Measurements from ENCODE around the gene GPC6. TPM values are rescaled to one million over a fixed set of nuclear protein-coding genes. Genes with fewer than 3 reads are reported as not detected.
A peak's percentile ranks its signal among the peaks of the same experiment; 100 is the strongest.

GPC6 gene
- polyA plus RNA-seq, 2 of the 4 experiments (the other 2 are of a cell fraction), result 8.0 to 14.4 TPM

DNA sequence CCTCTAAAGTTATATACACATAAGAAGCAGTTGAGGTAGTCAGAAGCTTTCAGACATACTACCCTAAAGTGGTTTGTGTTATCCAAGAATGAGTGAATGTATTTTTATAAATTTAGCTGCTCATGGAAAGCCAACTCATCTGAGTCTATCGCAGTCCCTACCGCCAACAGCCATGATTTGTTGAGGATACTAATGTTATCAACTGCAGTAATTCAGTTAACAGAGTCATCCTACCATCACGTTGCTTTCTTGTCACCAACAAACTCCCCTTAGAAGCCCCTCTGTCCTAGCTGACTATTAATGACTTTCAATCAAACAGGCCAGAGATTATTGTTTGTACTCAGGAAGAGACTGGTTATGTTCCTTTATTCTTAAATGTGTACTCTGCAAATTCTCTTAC lies 1083.0 kb downstream of the GPC6 start:
- no peak overlapping the region for H3K4me3 ChIP-seq
- no peaks in the 10 kb centered on the region for H3K9me3 ChIP-seq
- POLR2A ChIA-PET, result no interaction called here
- DNase-seq (ENCODE audit: low read depth in 1 of 2, low spot score in 1 of 2) (no peak), FAIRE-seq (no peak), ATAC-seq (no peak)
- TF ChIP-seq, protein P1, sequence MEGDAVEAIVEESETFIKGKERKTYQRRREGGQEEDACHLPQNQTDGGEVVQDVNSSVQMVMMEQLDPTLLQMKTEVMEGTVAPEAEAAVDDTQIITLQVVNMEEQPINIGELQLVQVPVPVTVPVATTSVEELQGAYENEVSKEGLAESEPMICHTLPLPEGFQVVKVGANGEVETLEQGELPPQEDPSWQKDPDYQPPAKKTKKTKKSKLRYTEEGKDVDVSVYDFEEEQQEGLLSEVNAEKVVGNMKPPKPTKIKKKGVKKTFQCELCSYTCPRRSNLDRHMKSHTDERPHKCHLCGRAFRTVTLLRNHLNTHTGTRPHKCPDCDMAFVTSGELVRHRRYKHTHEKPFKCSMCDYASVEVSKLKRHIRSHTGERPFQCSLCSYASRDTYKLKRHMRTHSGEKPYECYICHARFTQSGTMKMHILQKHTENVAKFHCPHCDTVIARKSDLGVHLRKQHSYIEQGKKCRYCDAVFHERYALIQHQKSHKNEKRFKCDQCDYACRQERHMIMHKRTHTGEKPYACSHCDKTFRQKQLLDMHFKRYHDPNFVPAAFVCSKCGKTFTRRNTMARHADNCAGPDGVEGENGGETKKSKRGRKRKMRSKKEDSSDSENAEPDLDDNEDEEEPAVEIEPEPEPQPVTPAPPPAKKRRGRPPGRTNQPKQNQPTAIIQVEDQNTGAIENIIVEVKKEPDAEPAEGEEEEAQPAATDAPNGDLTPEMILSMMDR (IDR thresholded peaks at IDR 0.05), result no peak
- TF ChIP-seq TP53 (CRISPR knock-in tag; IDR thresholded peaks at IDR 0.05) (no peak), RARB (CRISPR knock-in tag; IDR thresholded peaks at IDR 0.05) (no peak), NFE2L2 (conservative IDR thresholded peaks at IDR 0.05; ENCODE audit: low read length) (no peak), NPAS2 (CRISPR knock-in tag; IDR thresholded peaks at IDR 0.05; ENCODE audit: borderline replicate concordance) (no peak), JUN (IDR thresholded peaks at IDR 0.05) (no peak), HDAC2 (IDR thresholded peaks at IDR 0.05) (no peak), EP300 (IDR thresholded peaks at IDR 0.05) (no peak), MAZ (IDR thresholded peaks at IDR 0.05; ENCODE audit: borderline replicate concordance, low read depth, low read length) (no peak), BHLHE40 (IDR thresholded peaks at IDR 0.05; ENCODE audit: low read depth, low read length) (no peak), KDM5A (IDR thresholded peaks at IDR 0.05) (no peak), FOXS1 (CRISPR knock-in tag; IDR thresholded peaks at IDR 0.05) (no peak), MYC (IDR thresholded peaks at IDR 0.05; ENCODE audit: borderline replicate concordance, low read length) (no peak), SREBF2 (IDR thresholded peaks at IDR 0.05) (no peak), ZNF302 (CRISPR knock-in tag; IDR thresholded peaks at IDR 0.05) (no peak)
- TF ChIP-seq, protein P2, sequence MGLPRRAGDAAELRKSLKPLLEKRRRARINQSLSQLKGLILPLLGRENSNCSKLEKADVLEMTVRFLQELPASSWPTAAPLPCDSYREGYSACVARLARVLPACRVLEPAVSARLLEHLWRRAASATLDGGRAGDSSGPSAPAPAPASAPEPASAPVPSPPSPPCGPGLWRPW (IDR thresholded peaks at IDR 0.05), result no peak
- TF ChIP-seq, protein P3, sequence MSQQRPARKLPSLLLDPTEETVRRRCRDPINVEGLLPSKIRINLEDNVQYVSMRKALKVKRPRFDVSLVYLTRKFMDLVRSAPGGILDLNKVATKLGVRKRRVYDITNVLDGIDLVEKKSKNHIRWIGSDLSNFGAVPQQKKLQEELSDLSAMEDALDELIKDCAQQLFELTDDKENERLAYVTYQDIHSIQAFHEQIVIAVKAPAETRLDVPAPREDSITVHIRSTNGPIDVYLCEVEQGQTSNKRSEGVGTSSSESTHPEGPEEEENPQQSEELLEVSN (IDR thresholded peaks at IDR 0.05; ENCODE audit: borderline replicate concordance, low read depth), result no peak
- TF ChIP-seq, protein P4, sequence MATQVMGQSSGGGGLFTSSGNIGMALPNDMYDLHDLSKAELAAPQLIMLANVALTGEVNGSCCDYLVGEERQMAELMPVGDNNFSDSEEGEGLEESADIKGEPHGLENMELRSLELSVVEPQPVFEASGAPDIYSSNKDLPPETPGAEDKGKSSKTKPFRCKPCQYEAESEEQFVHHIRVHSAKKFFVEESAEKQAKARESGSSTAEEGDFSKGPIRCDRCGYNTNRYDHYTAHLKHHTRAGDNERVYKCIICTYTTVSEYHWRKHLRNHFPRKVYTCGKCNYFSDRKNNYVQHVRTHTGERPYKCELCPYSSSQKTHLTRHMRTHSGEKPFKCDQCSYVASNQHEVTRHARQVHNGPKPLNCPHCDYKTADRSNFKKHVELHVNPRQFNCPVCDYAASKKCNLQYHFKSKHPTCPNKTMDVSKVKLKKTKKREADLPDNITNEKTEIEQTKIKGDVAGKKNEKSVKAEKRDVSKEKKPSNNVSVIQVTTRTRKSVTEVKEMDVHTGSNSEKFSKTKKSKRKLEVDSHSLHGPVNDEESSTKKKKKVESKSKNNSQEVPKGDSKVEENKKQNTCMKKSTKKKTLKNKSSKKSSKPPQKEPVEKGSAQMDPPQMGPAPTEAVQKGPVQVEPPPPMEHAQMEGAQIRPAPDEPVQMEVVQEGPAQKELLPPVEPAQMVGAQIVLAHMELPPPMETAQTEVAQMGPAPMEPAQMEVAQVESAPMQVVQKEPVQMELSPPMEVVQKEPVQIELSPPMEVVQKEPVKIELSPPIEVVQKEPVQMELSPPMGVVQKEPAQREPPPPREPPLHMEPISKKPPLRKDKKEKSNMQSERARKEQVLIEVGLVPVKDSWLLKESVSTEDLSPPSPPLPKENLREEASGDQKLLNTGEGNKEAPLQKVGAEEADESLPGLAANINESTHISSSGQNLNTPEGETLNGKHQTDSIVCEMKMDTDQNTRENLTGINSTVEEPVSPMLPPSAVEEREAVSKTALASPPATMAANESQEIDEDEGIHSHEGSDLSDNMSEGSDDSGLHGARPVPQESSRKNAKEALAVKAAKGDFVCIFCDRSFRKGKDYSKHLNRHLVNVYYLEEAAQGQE (IDR thresholded peaks at IDR 0.05), result no peak
- TF ChIP-seq, protein P5, sequence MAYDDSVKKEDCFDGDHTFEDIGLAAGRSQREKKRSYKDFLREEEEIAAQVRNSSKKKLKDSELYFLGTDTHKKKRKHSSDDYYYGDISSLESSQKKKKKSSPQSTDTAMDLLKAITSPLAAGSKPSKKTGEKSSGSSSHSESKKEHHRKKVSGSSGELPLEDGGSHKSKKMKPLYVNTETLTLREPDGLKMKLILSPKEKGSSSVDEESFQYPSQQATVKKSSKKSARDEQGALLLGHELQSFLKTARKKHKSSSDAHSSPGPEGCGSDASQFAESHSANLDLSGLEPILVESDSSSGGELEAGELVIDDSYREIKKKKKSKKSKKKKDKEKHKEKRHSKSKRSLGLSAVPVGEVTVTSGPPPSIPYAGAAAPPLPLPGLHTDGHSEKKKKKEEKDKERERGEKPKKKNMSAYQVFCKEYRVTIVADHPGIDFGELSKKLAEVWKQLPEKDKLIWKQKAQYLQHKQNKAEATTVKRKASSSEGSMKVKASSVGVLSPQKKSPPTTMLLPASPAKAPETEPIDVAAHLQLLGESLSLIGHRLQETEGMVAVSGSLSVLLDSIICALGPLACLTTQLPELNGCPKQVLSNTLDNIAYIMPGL (CRISPR knock-in tag; IDR thresholded peaks at IDR 0.05; ENCODE audit: borderline replicate concordance), result no peak
- TF ChIP-seq, protein P6, sequence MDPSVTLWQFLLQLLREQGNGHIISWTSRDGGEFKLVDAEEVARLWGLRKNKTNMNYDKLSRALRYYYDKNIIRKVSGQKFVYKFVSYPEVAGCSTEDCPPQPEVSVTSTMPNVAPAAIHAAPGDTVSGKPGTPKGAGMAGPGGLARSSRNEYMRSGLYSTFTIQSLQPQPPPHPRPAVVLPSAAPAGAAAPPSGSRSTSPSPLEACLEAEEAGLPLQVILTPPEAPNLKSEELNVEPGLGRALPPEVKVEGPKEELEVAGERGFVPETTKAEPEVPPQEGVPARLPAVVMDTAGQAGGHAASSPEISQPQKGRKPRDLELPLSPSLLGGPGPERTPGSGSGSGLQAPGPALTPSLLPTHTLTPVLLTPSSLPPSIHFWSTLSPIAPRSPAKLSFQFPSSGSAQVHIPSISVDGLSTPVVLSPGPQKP (IDR thresholded peaks at IDR 0.05; ENCODE audit: low read depth, low read length), result no peak
- CTCF ChIA-PET, result no interaction called here
- H3K4me2 ChIP-seq, result peak overlapping the region; percentile 29; the same call in 2 of the 3 replicates
- peaks cover 22% of the 10 kb centered on the region for H3K4me1 ChIP-seq
- WGBS (ENCODE audit: missing lambda C conversion rate), result 90% methylated on average over 3 of the region's 3 CpGs
- 0 out of 6 replicates have a peak overlapping the region, but pooled peaks of 1 of the 2 experiments have one; percentile 41 for H3K27ac ChIP-seq

Data from A549 (cell line).